ENCODE data around the gene LTBR. TPM values are rescaled to one million over a fixed set of nuclear protein-coding genes. Genes with fewer than 3 reads are reported as not detected.

The LTBR gene
- 165 to 193 TPM (median 184 TPM) in 5 replicates for total RNA-seq (2022; extraction: Qiagen RNA extraction; ENCODE audit: low read depth)

DNA sequence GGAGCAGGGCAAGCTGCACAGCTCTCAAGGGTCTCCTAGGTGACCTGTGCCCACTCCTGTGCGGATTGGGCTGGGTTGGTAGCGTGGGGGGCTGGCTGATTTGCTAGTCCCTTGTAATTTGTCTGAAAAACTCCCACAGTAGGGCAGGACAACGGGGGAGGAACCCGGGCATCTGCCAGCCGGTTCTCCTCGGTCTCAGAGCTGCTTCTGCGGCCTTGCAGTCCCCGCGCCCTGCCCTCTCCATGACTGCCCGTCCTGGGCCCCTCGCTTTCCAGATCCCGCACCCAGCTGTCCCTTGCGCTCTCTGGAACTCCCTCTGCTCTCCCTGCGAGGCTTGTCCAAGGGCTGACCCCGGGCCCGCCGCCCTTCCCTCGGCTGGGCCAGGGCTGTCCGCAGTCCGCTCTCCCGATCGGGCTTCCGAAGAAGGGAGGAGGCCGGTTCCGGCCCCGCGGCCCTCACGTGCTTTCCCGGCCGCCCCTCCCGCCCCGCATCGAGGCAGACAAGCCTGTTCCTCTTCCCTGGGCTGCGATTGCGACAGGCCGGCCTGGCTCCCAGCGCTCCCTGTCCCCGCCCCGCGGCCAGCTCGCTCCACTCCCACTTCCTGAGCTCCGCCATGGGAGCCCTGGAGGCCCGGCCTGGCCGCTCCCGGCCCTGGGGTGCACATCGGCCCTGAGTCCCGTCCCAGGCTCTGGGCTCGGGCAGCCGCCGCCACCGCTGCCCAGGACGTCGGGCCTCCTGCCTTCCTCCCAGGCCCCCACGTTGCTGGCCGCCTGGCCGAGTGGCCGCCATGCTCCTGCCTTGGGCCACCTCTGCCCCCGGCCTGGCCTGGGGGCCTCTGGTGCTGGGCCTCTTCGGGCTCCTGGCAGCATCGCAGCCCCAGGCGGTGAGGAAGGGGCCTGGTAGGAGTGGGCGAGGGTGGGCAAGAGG, at the start of gene LTBR:
TSS of gene LTBR (plus strand) at position 591 of the 927 bp plus-strand sequence. CDS start at position 788, 197 bp downstream.

DNA sequence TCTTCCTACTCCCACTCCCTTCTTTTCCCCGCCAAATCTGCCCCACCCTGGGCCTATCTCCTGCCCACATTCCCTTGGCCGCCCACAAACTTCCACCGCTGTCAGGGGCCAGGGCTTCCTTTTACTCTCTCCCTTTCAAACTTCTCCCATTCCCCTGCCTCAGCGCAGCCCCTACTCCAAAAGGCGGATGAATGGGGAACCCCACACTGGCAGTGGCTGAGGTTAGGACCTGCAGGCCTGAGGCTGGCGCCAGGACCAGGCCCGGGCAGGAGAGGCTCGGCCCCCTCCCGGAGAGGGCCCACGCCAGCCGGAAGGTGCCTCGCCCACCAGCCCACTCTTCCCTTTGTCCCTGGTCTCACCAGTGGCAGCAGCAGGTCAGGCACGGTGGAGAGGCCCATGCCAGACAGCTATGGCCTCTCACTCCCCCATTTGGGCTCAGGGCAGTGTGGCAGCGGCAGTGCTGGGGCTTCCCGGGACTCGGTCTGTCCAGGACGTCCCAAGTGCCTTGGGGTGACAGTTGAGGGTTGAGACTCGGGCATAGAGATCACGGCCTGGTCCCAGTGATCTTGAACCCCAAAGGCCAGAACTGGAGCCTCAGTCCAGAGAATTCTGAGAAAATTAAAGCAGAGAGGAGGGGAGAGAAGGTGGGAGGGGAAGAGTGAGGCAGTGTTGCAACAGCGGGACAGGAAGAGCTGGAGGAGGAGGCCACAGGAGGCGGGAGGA, 42.4 kb upstream of the LTBR start, which contains the start of gene TNFRSF1A:
TSS of gene TNFRSF1A (minus strand) at position 660 of the 723 bp plus-strand sequence. CDS start at position 398, 262 bp downstream.

GRCh38 chr12:6375269-6376078, 8.5 kb upstream of the LTBR start, which contains the start of gene SCNN1A:
TSS of gene SCNN1A (minus strand) at chr12:6375563. CDS start at chr12:6374783, 780 bp downstream.

Other genes with a start within 250 kb of the LTBR start
- 237 to 263 TPM (median 254 TPM) in 5 replicates for gene CD9, start 183.8 kb upstream of the LTBR start, total RNA-seq (2022; extraction: Qiagen RNA extraction; ENCODE audit: low read depth)
- 0.15 to 0.54 TPM (median 0.17 TPM) in 5 replicates for gene PLEKHG6, start 73.5 kb upstream of the LTBR start, total RNA-seq (2022; extraction: Qiagen RNA extraction; ENCODE audit: low read depth)
- gene TNFRSF1A, start 42.1 kb upstream of the LTBR start, total RNA-seq (2022; extraction: Qiagen RNA extraction; ENCODE audit: low read depth): 321 to 616 TPM (median 448 TPM) in 5 replicates
- 2.6 to 6.0 TPM (median 3.6 TPM) in 5 replicates for gene SCNN1A, start 8.6 kb upstream of the LTBR start, total RNA-seq (2022; extraction: Qiagen RNA extraction; ENCODE audit: low read depth)
- gene CD27, start 60.8 kb downstream of the LTBR start, total RNA-seq (2022; extraction: Qiagen RNA extraction; ENCODE audit: low read depth): not detected in 5 replicates
- 3.3 to 4.0 TPM (median 3.5 TPM) in 5 replicates for gene TAPBPL, start 67.9 kb downstream of the LTBR start, total RNA-seq (2022; extraction: Qiagen RNA extraction; ENCODE audit: low read depth)
- 9.3 to 14.6 TPM (median 11.5 TPM) in 5 replicates for gene VAMP1, start 86.5 kb downstream of the LTBR start, total RNA-seq (2022; extraction: Qiagen RNA extraction; ENCODE audit: low read depth)
- 309 to 338 TPM (median 322 TPM) in 5 replicates for gene MRPL51, start 109.1 kb downstream of the LTBR start, total RNA-seq (2022; extraction: Qiagen RNA extraction; ENCODE audit: low read depth)
- gene NCAPD2, start 109.9 kb downstream of the LTBR start, total RNA-seq (2022; extraction: Qiagen RNA extraction; ENCODE audit: low read depth): 61.0 to 81.2 TPM (median 71.4 TPM) in 5 replicates
- 6,616 to 9,315 TPM (median 8,933 TPM) in 5 replicates for gene GAPDH, start 150.4 kb downstream of the LTBR start, total RNA-seq (2022; extraction: Qiagen RNA extraction; ENCODE audit: low read depth)
- gene IFFO1, start 171.9 kb downstream of the LTBR start, total RNA-seq (2022; extraction: Qiagen RNA extraction; ENCODE audit: low read depth): 2.2 to 3.2 TPM (median 2.3 TPM) in 5 replicates
- 105 to 124 TPM (median 114 TPM) in 5 replicates for gene NOP2, start 184.1 kb downstream of the LTBR start, total RNA-seq (2022; extraction: Qiagen RNA extraction; ENCODE audit: low read depth)
- 64.4 to 86.3 TPM (median 68.7 TPM) in 5 replicates for gene CHD4, start 223.2 kb downstream of the LTBR start, total RNA-seq (2022; extraction: Qiagen RNA extraction; ENCODE audit: low read depth)

Data from A549 treated with CpdA at 1 μM for 4 hours (cell line).